GM12878 (cell line): Measurements from ENCODE around the gene B3GNT4. TPM values are rescaled to one million over a fixed set of nuclear protein-coding genes. Genes with fewer than 3 reads are reported as not detected.

Experiments used
- ATAC-seq: fragments of 200-7000 bp; cut with Tn5 transposase; 3 replicates; pipeline ENCODE4 v1.9.1; 2020; ENCODE audit warnings: mild to moderate bottlenecking, moderate library complexity
- BruUV-seq: library from RNA; stranded (reverse); fragments of 400-500 nt; replicated peaks from 2 replicates; lab custom pipeline; 2021; lab: Mats Ljungman, UMichigan
- CTCF ChIA-PET: fragments of 300-600 bp; sonication (Branson Sonifier 250); formaldehyde crosslinking; extraction: SDS; loops from one replicate; lab custom pipeline; 2021; ENCODE audit warnings: inconsistent platforms; lab: Yijun Ruan, JAX
- POLR2A ChIA-PET: fragments of 350-600 bp; formaldehyde crosslinking; extraction: SDS; loops from one replicate; lab custom pipeline; 2021; ENCODE audit warnings: inconsistent platforms; lab: Charles Lee
- RAD21 ChIA-PET: fragments of 300-600 bp; sonication (Branson Sonifier 250); formaldehyde crosslinking; loops from one replicate; lab custom pipeline; 2023; ENCODE audit warnings: antibody characterized with exemption; ENCODE audit not compliant: unreplicated experiment; lab: Charles Lee
- SMC1A ChIA-PET: fragments of 300-600 bp; sonication (Branson Sonifier 250); formaldehyde crosslinking; loops from one replicate; lab custom pipeline; 2023; ENCODE audit not compliant: unreplicated experiment, uncharacterized antibody; lab: Charles Lee
- DNase-seq: peaks from one replicate; pipeline ENCODE4 v3.0.0-alpha.2; 2011; ENCODE audit warnings: low read depth, low spot score
- FAIRE-seq: peaks from 3 replicates; lab custom pipeline; 2011; peaks lifted over from hg19 to GRCh38; lab: Jason Lieb, UNC
- H2AFZ ChIP-seq: 2 replicates; pipeline ENCODE4 v1.6.0; 2011; ENCODE audit warnings: low read depth, low read length, control low read depth; ENCODE audit not compliant: control insufficient read depth
- H3K27ac ChIP-seq: 2 replicates; pipeline ENCODE4 v1.5.1; 2011; ENCODE audit warnings: control low read depth; ENCODE audit not compliant: control insufficient read depth, insufficient read depth
- H3K27me3 ChIP-seq, 2 experiments: replicated peaks in 1 of 2; 2 replicates each; pipeline versions ENCODE4 v1.6.0 to v1.6.1; 2011; ENCODE audit warnings: low read length in 1 of 2; ENCODE audit not compliant: control insufficient read depth in 2 of 2, insufficient read depth in 2 of 2
- H3K36me3 ChIP-seq, 2 experiments: 2 replicates each; pipeline ENCODE4 v1.5.1; 2011; ENCODE audit warnings: low read length in 1 of 2; ENCODE audit not compliant: control insufficient read depth in 2 of 2, insufficient read depth in 2 of 2
- H3K4me1 ChIP-seq: 2 replicates; pipeline ENCODE4 v1.6.1; 2011; ENCODE audit warnings: mild to moderate bottlenecking, low read length, moderate library complexity, mixed read lengths; ENCODE audit not compliant: control insufficient read depth, insufficient read depth
- H3K4me2 ChIP-seq: 2 replicates; pipeline ENCODE4 v1.6.0; 2011; ENCODE audit warnings: control low read depth; ENCODE audit not compliant: control insufficient read depth, insufficient read depth
- H3K4me3 ChIP-seq: fragments of 200-600 bp; sonication (generic); 2 replicates; pipeline ENCODE4 v1.5.1; 2016
- H3K79me2 ChIP-seq: 2 replicates; pipeline ENCODE4 v1.6.0; 2011; ENCODE audit warnings: low read length; ENCODE audit not compliant: control insufficient read depth, insufficient read depth
- H3K9ac ChIP-seq: 2 replicates; pipeline ENCODE4 v1.8.0; 2011; ENCODE audit warnings: low read length, control low read depth, mixed read lengths; ENCODE audit not compliant: control insufficient read depth, insufficient read depth
- H3K9me3 ChIP-seq: replicated peaks from 3 replicates; pipeline ENCODE4 v1.5.1; 2011; ENCODE audit warnings: mild to moderate bottlenecking, low read length; ENCODE audit not compliant: control insufficient read depth, insufficient read depth
- H4K20me1 ChIP-seq: 2 replicates; pipeline ENCODE4 v1.6.0; 2011; ENCODE audit not compliant: control insufficient read depth, insufficient read depth
- BHLHE40 ChIP-seq, 2 experiments: fragments of 450-650 bp in 1 of 2; IDR thresholded peaks; 2 replicates each; pipeline ENCODE4 v1.6.1; 2011 to 2017; ENCODE audit warnings: low read depth in 2 of 2, borderline replicate concordance in 1 of 2, improper control_type of control experiment in 1 of 2, low read length in 1 of 2, mild to moderate bottlenecking in 1 of 2
- IKZF1 ChIP-seq: fragments of 450-650 bp; conservative IDR thresholded peaks from 2 replicates; pipeline ENCODE4 v1.6.1; 2017; ENCODE audit warnings: antibody characterized with exemption, mild to moderate bottlenecking
- IKZF2 ChIP-seq, 2 experiments: fragments of 450-650 bp; IDR thresholded peaks; 2 replicates each; pipeline ENCODE4 v1.6.1; 2017; ENCODE audit warnings: mild to moderate bottlenecking in 2 of 2, moderate library complexity in 2 of 2
- MTA2 ChIP-seq: fragments of 450-650 bp; IDR thresholded peaks from 2 replicates; pipeline ENCODE4 v1.6.1; 2016; ENCODE audit warnings: low read depth, mild to moderate bottlenecking, moderate library complexity
- RB1 ChIP-seq: fragments of 450-650 bp; formaldehyde crosslinking; IDR thresholded peaks from 2 replicates; pipeline ENCODE4 v1.6.1; 2017; ENCODE audit warnings: mild to moderate bottlenecking, borderline replicate concordance
- RUNX3 ChIP-seq: IDR thresholded peaks from 2 replicates; pipeline ENCODE4 v1.6.1; 2012; ENCODE audit warnings: low read length, inconsistent platforms
- TCF7 ChIP-seq: IDR thresholded peaks from 2 replicates; pipeline ENCODE4 v1.6.1; 2014; ENCODE audit warnings: antibody characterized with exemption, borderline replicate concordance
- YY1 ChIP-seq: IDR thresholded peaks from 2 replicates; pipeline ENCODE4 v1.6.1; 2011; ENCODE audit warnings: low read depth, mild to moderate bottlenecking, low read length
- WGBS: methylation state at CpG from one replicate; pipeline ENCODE4 v1.1.6; 2016; ENCODE audit warnings: low lambda C conversion rate; ENCODE audit not compliant: insufficient replicate concordance, insufficient coverage; ENCODE audit errors: missing lambda C conversion rate; 5-methylcytosine and 5-hydroxymethylcytosine counted together
- in situ Hi-C: fragments of 300-500 bp; cut with MboI; formaldehyde crosslinking; loops from 9 replicates; pipeline ENCODE4 v1.14.3; 2018; ENCODE audit warnings: mixed read lengths
- intact Hi-C: fragments of 100-400 bp; cut with micrococcal nuclease; formaldehyde crosslinking; loops from one replicate; pipeline ENCODE4 v1.14.2; 2022; ENCODE audit not compliant: unreplicated experiment
- polyA plus RNA-seq, 11 experiments: library from polyadenylated mRNA; depleted of rRNA in 4 of 11; unstranded in 6 of 11; stranded (reverse) in 5 of 11; fragments of >200 nt; fragmentation: Nextera tagmentation in 4 of 11; fragmentation: Illumina TruSeq in 1 of 11; extraction: Ambion mirVana in 4 of 11; extraction: Trizol in 1 of 11; gene quantifications; 1 replicate in 1 of 11; 2 replicates in 10 of 11; pipeline versions ENCODE4 v1.2.1 to v1.2.3, GENCODE V29; 2011 to 2016; ENCODE audit warnings: inconsistent platforms in 2 of 11, missing spikeins in 2 of 11, low read depth in 1 of 11
- total RNA-seq, 4 experiments: library from RNA; depleted of rRNA in 3 of 4; stranded (reverse); fragments of >200 nt in 3 of 4; fragmentation: Illumina TruSeq in 1 of 4; extraction: Trizol in 1 of 4; gene quantifications; 2 replicates each; pipeline versions ENCODE4 v1.2.1 to v1.2.3, GENCODE V29; 2013 to 2021
- TF ChIP-seq, protein P1 (sequence below): IDR thresholded peaks from 2 replicates; pipeline ENCODE4 v1.6.1; 2011; ENCODE audit warnings: mild to moderate bottlenecking, low read depth, low read length, moderate library complexity; ENCODE audit not compliant: insufficient replicate concordance
- TF ChIP-seq, protein P2 (sequence below): fragments of 450-650 bp; formaldehyde crosslinking; IDR thresholded peaks from 2 replicates; pipeline ENCODE4 v1.5.0; 2022; ENCODE audit warnings: mild to moderate bottlenecking, missing genetic modification characterization

B3GNT4 gene
- total and polyA plus RNA-seq, 10 of the 15 experiments (the other 5 are each of a cell fraction or from before 2014, with no cell fraction given), result 0.04 to 0.95 (median 0.88) TPM; not detected in 7

DNA sequence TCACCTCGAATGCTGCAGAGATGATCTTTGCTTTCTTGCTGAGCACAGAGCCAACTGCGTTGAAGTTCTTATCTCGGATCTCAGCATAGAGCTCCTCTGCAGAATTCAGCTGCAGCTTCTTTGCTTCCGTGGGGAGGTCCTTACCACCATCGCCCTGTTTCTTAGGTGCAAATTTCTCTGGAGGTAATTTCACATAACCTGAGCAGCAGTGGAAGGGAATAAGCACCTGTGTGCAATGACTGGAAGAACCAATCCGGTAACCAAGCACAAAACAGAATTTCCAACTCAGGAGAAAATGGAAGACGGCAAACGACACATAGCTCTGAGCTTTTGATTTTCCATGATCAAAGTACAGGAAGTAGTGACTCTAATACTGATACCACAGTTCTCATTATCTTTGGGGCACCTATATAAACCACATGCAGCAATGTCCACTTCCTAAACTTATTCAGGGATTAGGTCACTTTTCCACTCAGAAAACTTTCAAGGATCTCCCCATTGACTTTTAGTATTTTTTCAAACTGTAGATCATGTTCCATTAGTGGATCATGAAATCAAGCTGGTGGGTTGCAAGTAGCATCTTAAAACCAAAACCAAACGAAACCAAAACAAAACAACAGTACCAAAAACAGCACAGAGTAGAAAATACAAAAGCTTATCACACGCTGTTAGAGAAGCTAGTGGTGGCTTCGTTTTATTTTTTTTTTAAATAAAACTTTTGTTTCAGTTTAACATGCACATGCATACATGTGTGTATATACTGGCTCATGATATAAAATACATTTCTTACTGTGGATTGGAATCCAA lies 41.3 kb downstream of the B3GNT4 start:
- WGBS, result 72% methylated on average over 11 of the region's 11 CpGs
- SMC1A ChIA-PET, result interaction anchor here (0.9 to 2.2 kb wide), 6 partner anchors 18 to 78 kb away, joined by 3 to 6 read pairs (median 5); partner anchors contain the start of genes DIABLO and VPS33A
- H3K9me3 ChIP-seq, result no peaks in the 10 kb centered on the region
- no peaks in the 10 kb centered on the region for H4K20me1 ChIP-seq
- CTCF ChIA-PET, result interaction anchor here (1.5 to 1.7 kb wide), 2 partner anchors 21 to 22 kb away, joined by 4 to 7 read pairs; no protein-coding TSS in a partner anchor
- no peak for FAIRE-seq
- no peak for ATAC-seq
- peak overlapping the region; percentile 23; the same call in 1 of the 2 replicates for H2AFZ ChIP-seq
- no peak overlapping the region for H3K4me3 ChIP-seq
- no peaks in the 10 kb centered on the region for H3K27me3 ChIP-seq
- POLR2A ChIA-PET, result interaction anchor here (0.6 to 1.1 kb wide), 7 partner anchors 8 to 256 kb away, joined by 3 to 4 read pairs (median 3); partner anchors contain the start of genes DIABLO and ZCCHC8
- no peak overlapping the region; the same call in 1 of the 2 replicates for H3K27ac ChIP-seq
- peaks cover 15% of the 10 kb centered on the region for H3K4me1 ChIP-seq
- BruUV-seq, result no TSS peak
- RAD21 ChIA-PET, result interaction anchor here (1.0 to 1.8 kb wide), 2 partner anchors 22 to 78 kb away, joined by 4 to 7 read pairs; partner anchors contain the start of gene VPS33A
- intact Hi-C loops (no loop called here), in situ Hi-C loops (no loop called here)
- no peak for DNase-seq
- peaks cover 0 to 6% of the 10 kb centered on the region in 2 experiments; a peak in 2 of 4 replicates for H3K36me3 ChIP-seq
- 0 out of 2 replicates have a peak overlapping the region, but pooled peaks have one; percentile 33 for H3K4me2 ChIP-seq
- H3K9ac ChIP-seq, result no peak overlapping the region
- H3K79me2 ChIP-seq, result no peaks in the 10 kb centered on the region
- TF ChIP-seq RUNX3 (peak; percentile 80), YY1 (no peak), MTA2 (peak; percentile 37; the same call in 1 of the 2 replicates), IKZF2 (IDR thresholded peaks at IDR 0.05) (peak; percentile 25 to 44; a peak in 3 of 4 replicates), TCF7 (peak; percentile 73; the same call in 1 of the 2 replicates), BHLHE40 (IDR thresholded peaks at IDR 0.05; ENCODE audit: borderline replicate concordance in 1 of 2, low read depth in 2 of 2, low read length in 1 of 2) (0 out of 4 replicates have a peak, but pooled peaks of 1 of the 2 experiments have one; percentile 6), IKZF1 (0 out of 2 replicates have a peak, but pooled peaks have one; percentile 27), RB1 (no peak)
- TF ChIP-seq, protein P1, sequence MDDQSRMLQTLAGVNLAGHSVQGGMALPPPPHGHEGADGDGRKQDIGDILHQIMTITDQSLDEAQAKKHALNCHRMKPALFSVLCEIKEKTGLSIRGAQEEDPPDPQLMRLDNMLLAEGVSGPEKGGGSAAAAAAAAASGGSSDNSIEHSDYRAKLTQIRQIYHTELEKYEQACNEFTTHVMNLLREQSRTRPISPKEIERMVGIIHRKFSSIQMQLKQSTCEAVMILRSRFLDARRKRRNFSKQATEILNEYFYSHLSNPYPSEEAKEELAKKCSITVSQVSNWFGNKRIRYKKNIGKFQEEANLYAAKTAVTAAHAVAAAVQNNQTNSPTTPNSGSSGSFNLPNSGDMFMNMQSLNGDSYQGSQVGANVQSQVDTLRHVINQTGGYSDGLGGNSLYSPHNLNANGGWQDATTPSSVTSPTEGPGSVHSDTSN, result no peak
- TF ChIP-seq, protein P2, sequence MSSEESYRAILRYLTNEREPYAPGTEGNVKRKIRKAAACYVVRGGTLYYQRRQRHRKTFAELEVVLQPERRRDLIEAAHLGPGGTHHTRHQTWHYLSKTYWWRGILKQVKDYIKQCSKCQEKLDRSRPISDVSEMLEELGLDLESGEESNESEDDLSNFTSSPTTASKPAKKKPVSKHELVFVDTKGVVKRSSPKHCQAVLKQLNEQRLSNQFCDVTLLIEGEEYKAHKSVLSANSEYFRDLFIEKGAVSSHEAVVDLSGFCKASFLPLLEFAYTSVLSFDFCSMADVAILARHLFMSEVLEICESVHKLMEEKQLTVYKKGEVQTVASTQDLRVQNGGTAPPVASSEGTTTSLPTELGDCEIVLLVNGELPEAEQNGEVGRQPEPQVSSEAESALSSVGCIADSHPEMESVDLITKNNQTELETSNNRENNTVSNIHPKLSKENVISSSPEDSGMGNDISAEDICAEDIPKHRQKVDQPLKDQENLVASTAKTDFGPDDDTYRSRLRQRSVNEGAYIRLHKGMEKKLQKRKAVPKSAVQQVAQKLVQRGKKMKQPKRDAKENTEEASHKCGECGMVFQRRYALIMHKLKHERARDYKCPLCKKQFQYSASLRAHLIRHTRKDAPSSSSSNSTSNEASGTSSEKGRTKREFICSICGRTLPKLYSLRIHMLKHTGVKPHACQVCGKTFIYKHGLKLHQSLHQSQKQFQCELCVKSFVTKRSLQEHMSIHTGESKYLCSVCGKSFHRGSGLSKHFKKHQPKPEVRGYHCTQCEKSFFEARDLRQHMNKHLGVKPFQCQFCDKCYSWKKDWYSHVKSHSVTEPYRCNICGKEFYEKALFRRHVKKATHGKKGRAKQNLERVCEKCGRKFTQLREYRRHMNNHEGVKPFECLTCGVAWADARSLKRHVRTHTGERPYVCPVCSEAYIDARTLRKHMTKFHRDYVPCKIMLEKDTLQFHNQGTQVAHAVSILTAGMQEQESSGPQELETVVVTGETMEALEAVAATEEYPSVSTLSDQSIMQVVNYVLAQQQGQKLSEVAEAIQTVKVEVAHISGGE, result no peak
